ENCODE measurements around the gene CRB2. TPM values are rescaled to one million over a fixed set of nuclear protein-coding genes. Genes with fewer than 3 reads are reported as not detected.

The CRB2 gene
- total and polyA plus RNA-seq, 2 of the 4 experiments (the other 2 are of a cell fraction) = not detected

GRCh38 chr9:123369296-123369695 lies 13.3 kb downstream of the CRB2 start:
- WGBS, 2 experiments (ENCODE audit: extremely low coverage in 2 of 2, insufficient read length in 1 of 2) = 68% methylated on average over 3 of the region's 3 CpGs; no CpG with 5 or more reads in 1 of the 2 experiments
- Histone ChIP-seq H3K27me3 (ENCODE audit: control insufficient read depth, insufficient read depth, low read length) (peaks cover 51% of the 10 kb centered on the region), H3K9me3 (ENCODE audit: control insufficient read depth, insufficient read depth, low read length) (no peaks in the 10 kb centered on the region), H3K14ac (replicated peaks; ENCODE audit: low read depth, low read length) (no peak overlapping the region), H3K79me1 (ENCODE audit: low read depth in 1 of 2, low read length in 2 of 2) (no peaks in the 10 kb centered on the region), H3K36me3 (ENCODE audit: control insufficient read depth, insufficient read depth, low read length) (no peaks in the 10 kb centered on the region), H3K9me1 (ENCODE audit: insufficient read depth, low read length) (no peaks in the 10 kb centered on the region), H2BK120ac (ENCODE audit: low read depth, low read length) (no peak overlapping the region), H2AK9ac (replicated peaks; ENCODE audit: low read depth, low read length, poor library complexity) (no peak overlapping the region), H3K4me2 (ENCODE audit: low read depth, low read length) (no peak overlapping the region), H4K5ac (ENCODE audit: low read depth, low read length) (no peak overlapping the region), H3K9ac (ENCODE audit: low read depth, low read length) (no peak overlapping the region), H4K20me1 (ENCODE audit: insufficient read depth, low read length) (no peaks in the 10 kb centered on the region), H2AFZ (replicated peaks; ENCODE audit: low read length, poor library complexity) (no peak overlapping the region), H2BK20ac (ENCODE audit: low read depth, low read length) (no peak overlapping the region), H4K91ac (ENCODE audit: insufficient read depth, low read depth, low read length) (no peak overlapping the region), H4K8ac (ENCODE audit: low read depth in 2 of 2, low read length in 2 of 2) (no peak overlapping the region), H3K23ac (ENCODE audit: low read depth, low read length) (no peak overlapping the region), H3K27ac (ENCODE audit: insufficient read depth, low read length) (no peak overlapping the region), H3K56ac (ENCODE audit: extremely low read depth, insufficient read depth, low read length) (no peak overlapping the region), H3K18ac (ENCODE audit: low read depth, low read length) (no peak overlapping the region), H2BK15ac (ENCODE audit: low read depth, low read length) (no peak overlapping the region), H2BK5ac (ENCODE audit: low read depth, low read length, poor library complexity, severe bottlenecking) (no peak overlapping the region), H3K4ac (ENCODE audit: low read depth, low read length) (no peak overlapping the region), H3K4me1 (ENCODE audit: control insufficient read depth, insufficient read depth, low read length) (peaks cover 2% of the 10 kb centered on the region; the same call in 1 of the 2 replicates), H3K4me3 (ENCODE audit: insufficient read depth, low read depth, low read length) (no peak overlapping the region), H2AK5ac (ENCODE audit: low read depth, low read length) (no peak overlapping the region)
- dilution Hi-C loops (cut with HindIII; ENCODE audit: low sequenced_read_pairs, unreplicated experiment) (no loop called here), in situ Hi-C loops (cut with MboI; ENCODE audit: low sequenced_read_pairs) (no loop called here), intact Hi-C loops (cut with micrococcal nuclease) (no loop called here)
- no TSS peak for BruUV-seq (replicated peaks)
- ChIA-PET POLR2A (ENCODE audit: unreplicated experiment) (interaction anchor here (0.5 kb wide), 1 partner anchor 12 kb away, joined by 7 read pairs; no protein-coding TSS in a partner anchor), CTCF (no interaction called here)
- TF ChIP-seq RFX5 (IDR thresholded peaks at IDR 0.05; ENCODE audit: low read depth, low read length) (no peak), CEBPB (IDR thresholded peaks at IDR 0.05; ENCODE audit: low read depth, low read length) (no peak)
- ATAC-seq (ENCODE audit: low read depth) = no peak
- DNase-seq = no peak

Measured in IMR-90 (cell line).